Sigmoid colon (tissue), 7 donors: ENCODE measurements around the gene HSPA1B. TPM values are rescaled to one million over a fixed set of nuclear protein-coding genes. Genes with fewer than 3 reads are reported as not detected.
"Not testable (repeated sequence)": the region's sequence is repeated elsewhere in the genome, so short reads cannot be mapped to it uniquely, and the experiment has no call there.

ENCODE experiments used
- DNase-seq: peaks from one replicate; pipeline ENCODE4 v3.0.0-alpha.2; 2019
- H3K27ac ChIP-seq, 4 donors: fragments of 200-600 bp; sonication (generic); one replicate each; pipeline ENCODE4 v1.5.1; 2016 to 2019; ENCODE audit warnings: mild to moderate bottlenecking in 1 of 4
- H3K27me3 ChIP-seq, 3 donors: fragments of 200-600 bp; sonication (generic); one replicate each; pipeline ENCODE4 v1.5.1; 2019; ENCODE audit warnings: mild to moderate bottlenecking in 1 of 3
- H3K36me3 ChIP-seq, 4 donors: fragments of 200-600 bp; sonication (generic); one replicate each; pipeline ENCODE4 v1.5.1; 2016 to 2019
- H3K4me1 ChIP-seq, 4 donors: fragments of 200-600 bp; sonication (generic); one replicate each; pipeline ENCODE4 v1.5.1; 2017 to 2019
- H3K4me3 ChIP-seq, 4 donors: fragments of 200-600 bp; sonication (generic); one replicate each; pipeline ENCODE4 v1.5.1; 2017 to 2019; ENCODE audit warnings: mild to moderate bottlenecking in 2 of 4, moderate library complexity in 1 of 4
- H3K9me3 ChIP-seq, 4 donors: fragments of 200-600 bp in 3 of 4; sonication (generic) in 3 of 4; one replicate each; pipeline versions ENCODE4 v1.5.1 to v1.6.1; 2013 to 2019
- EP300 ChIP-seq, 4 donors: sonication (generic); formaldehyde crosslinking; IDR thresholded peaks; one replicate each; pipeline ENCODE4 v1.6.1; 2017; ENCODE audit warnings: antibody characterized with exemption in 4 of 4
- POLR2A ChIP-seq, 2 donors: fragments of 450-650 bp; IDR thresholded peaks; one replicate each; pipeline ENCODE4 v1.6.1; 2016; ENCODE audit warnings: antibody characterized with exemption in 2 of 2, mild to moderate bottlenecking in 2 of 2, moderate library complexity in 2 of 2
- POLR2AphosphoS5 ChIP-seq, 4 donors: sonication (generic); formaldehyde crosslinking; IDR thresholded peaks; one replicate each; pipeline ENCODE4 v1.6.1; 2017; ENCODE audit warnings: antibody characterized with exemption in 4 of 4
- WGBS, 2 donors: extraction: QIAGEN DNeasy Blood & Tissue Kit; methylation state at CpG; one replicate each; pipeline ENCODE4 v1.1.7; 2013; 5-methylcytosine and 5-hydroxymethylcytosine counted together
- intact Hi-C: fragments of 100-400 bp; cut with DNase I; formaldehyde crosslinking; loops from one replicate; pipeline ENCODE4 v1.15.1; 2023
- polyA plus RNA-seq, 3 donors: library from polyadenylated mRNA; stranded (reverse); fragments of 200-250 nt; gene quantifications; one replicate each; pipeline ENCODE4 v1.2.3, GENCODE V29; 2013
- total RNA-seq, 4 donors: library from RNA; depleted of rRNA; stranded (reverse); fragments of >200 nt; gene quantifications; one replicate each; pipeline ENCODE4 v1.1.0, GENCODE V29; 2016
- TF ChIP-seq, protein P1 (sequence below), 4 experiments: fragments of 450-650 bp in 3 of 4; fragments of 200-600 bp in 1 of 4; IDR thresholded peaks; one replicate each; pipeline ENCODE4 v1.5.1; 2016 to 2019; ENCODE audit warnings: antibody characterized with exemption in 4 of 4, mild to moderate bottlenecking in 3 of 4, moderate library complexity in 2 of 4
- donor health status: healthy with polysubstance abuse.
- donor health status: Bipolar disorder and iron deficiency.
- donor health status: healthy.

Gene HSPA1B
- total and polyA plus RNA-seq, 7 donors, result 63.1 to 237 (median 104) TPM

DNA sequence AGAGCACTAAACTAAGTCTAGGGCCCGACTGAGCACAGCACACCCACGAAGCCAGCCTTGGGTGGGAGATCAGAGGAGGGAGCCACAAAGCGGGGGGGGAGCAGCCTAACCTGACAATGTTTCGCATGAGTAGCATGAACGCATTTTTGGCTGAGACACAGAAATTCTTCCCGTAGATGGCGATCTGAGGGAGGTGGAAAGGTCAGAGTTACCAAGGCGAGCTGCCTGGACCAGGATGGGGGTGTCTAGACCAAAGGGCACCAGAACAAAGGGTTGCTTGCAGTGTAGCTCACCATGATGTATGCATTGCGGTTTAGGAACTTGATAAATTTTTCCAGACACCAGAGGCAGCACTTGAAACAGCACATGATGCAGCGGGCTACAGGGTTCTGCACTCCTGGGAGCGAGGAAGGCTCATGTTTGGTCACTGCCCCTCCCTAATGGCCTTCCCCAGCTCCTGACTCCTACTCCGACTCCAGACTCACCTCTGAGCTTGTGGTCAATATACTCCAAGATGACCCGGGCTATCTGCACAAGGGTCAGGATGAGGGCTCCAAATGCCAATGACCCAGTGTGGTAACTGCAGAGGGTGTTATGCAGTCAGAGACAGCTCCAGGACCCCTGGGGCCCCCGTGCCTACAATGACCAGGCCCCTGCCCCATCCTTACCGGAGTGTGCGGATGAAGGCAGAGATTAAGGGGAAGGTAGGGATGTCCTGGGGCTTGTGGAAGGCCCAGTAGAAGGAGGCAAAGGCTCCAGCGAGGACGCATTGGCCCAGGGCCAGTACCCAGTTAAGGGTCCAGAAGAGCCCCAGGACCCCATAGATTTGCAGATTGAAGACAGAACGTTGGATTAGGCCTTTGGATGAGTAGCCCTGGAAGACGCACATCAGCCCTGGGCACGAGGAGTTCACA lies 37.9 kb downstream of the HSPA1B start:
- H3K27ac ChIP-seq, result no peak overlapping the region
- no peak for TF ChIP-seq POLR2A (IDR thresholded peaks at IDR 0.05)
- TF ChIP-seq, protein P1, sequence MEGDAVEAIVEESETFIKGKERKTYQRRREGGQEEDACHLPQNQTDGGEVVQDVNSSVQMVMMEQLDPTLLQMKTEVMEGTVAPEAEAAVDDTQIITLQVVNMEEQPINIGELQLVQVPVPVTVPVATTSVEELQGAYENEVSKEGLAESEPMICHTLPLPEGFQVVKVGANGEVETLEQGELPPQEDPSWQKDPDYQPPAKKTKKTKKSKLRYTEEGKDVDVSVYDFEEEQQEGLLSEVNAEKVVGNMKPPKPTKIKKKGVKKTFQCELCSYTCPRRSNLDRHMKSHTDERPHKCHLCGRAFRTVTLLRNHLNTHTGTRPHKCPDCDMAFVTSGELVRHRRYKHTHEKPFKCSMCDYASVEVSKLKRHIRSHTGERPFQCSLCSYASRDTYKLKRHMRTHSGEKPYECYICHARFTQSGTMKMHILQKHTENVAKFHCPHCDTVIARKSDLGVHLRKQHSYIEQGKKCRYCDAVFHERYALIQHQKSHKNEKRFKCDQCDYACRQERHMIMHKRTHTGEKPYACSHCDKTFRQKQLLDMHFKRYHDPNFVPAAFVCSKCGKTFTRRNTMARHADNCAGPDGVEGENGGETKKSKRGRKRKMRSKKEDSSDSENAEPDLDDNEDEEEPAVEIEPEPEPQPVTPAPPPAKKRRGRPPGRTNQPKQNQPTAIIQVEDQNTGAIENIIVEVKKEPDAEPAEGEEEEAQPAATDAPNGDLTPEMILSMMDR (IDR thresholded peaks at IDR 0.05), result no peak
- no peak for TF ChIP-seq EP300 (IDR thresholded peaks at IDR 0.05)
- TF ChIP-seq POLR2AphosphoS5 (IDR thresholded peaks at IDR 0.05), result no peak
- H3K27me3 ChIP-seq, result no peaks in the 10 kb centered on the region
- WGBS, 2 donors, result 83 to 86% methylated on average over 21 of the region's 21 CpGs
- no peaks in the 10 kb centered on the region for H3K9me3 ChIP-seq
- peaks cover 0 to 5% (median 2%) of the 10 kb centered on the region in 4 donors for H3K36me3 ChIP-seq
- no peak for DNase-seq
- H3K4me3 ChIP-seq, result no peak overlapping the region
- peaks cover 0 to 25% (median 15%) of the 10 kb centered on the region in 4 donors for H3K4me1 ChIP-seq
- intact Hi-C loops, result no loop called here

DNA sequence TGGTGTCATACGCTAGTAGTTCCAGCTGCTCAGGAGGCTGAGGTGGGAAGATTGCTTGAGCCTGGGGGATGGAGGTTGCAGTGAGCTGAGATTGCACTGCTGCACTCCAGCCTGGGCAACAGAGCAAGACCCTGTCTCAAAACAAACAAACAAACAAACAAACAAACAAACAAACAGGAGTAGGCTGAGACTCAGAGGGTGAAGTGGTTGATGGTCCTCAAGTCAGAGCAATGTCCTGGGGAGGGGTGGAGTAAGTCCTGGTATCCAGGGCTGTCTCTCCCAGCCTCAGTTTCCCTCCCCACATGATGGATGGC lies 41.1 kb downstream of the HSPA1B start:
- 92 to 98% methylated on average over 1 of the region's 1 CpG for WGBS, 2 donors
- H3K9me3 ChIP-seq, intact Hi-C loops, H3K4me1 ChIP-seq, H3K27ac ChIP-seq, H3K27me3 ChIP-seq, DNase-seq, H3K36me3 ChIP-seq, H3K4me3 ChIP-seq: not testable (repeated sequence)

- Histone ChIP-seq H3K27ac (no peak overlapping the region), H3K4me1 (peaks cover 0 to 3% (median under 1%) of the 10 kb centered on the region in 4 donors), H3K9me3 (no peaks in the 10 kb centered on the region), H3K4me3 (no peak overlapping the region), H3K36me3 (no peaks in the 10 kb centered on the region), H3K27me3 (no peaks in the 10 kb centered on the region)
- TF ChIP-seq POLR2AphosphoS5 (IDR thresholded peaks at IDR 0.05), result no peak
- no peak for TF ChIP-seq EP300 (IDR thresholded peaks at IDR 0.05)
- TF ChIP-seq POLR2A (IDR thresholded peaks at IDR 0.05), result no peak
- TF ChIP-seq, protein P1 (IDR thresholded peaks at IDR 0.05), result no peak
- intact Hi-C loops, result no loop called here
- no peak for DNase-seq
- 86 to 87% methylated on average over 8 of the region's 8 CpGs for WGBS, 2 donors
Measured at GRCh38 chr6:31869343-31869742, 41.8 kb downstream of the HSPA1B start.

GRCh38 chr6:31870385-31870921 lies 42.9 kb downstream of the HSPA1B start:
- H3K27me3 ChIP-seq, result no peaks in the 10 kb centered on the region
- H3K4me1 ChIP-seq, result peaks cover 0 to 9% (median 4%) of the 10 kb centered on the region in 4 donors
- no peak overlapping the region for H3K27ac ChIP-seq
- H3K36me3 ChIP-seq, result no peaks in the 10 kb centered on the region
- no peaks in the 10 kb centered on the region for H3K9me3 ChIP-seq
- intact Hi-C loops, result no loop called here
- H3K4me3 ChIP-seq, result no peak overlapping the region
- no peak for DNase-seq
- WGBS, 2 donors, result 75 to 86% methylated on average over 16 of the region's 16 CpGs
- TF ChIP-seq POLR2A (IDR thresholded peaks at IDR 0.05) (no peak), POLR2AphosphoS5 (IDR thresholded peaks at IDR 0.05) (no peak), EP300 (IDR thresholded peaks at IDR 0.05) (no peak)
- TF ChIP-seq, protein P1 (IDR thresholded peaks at IDR 0.05), result no peak

DNA sequence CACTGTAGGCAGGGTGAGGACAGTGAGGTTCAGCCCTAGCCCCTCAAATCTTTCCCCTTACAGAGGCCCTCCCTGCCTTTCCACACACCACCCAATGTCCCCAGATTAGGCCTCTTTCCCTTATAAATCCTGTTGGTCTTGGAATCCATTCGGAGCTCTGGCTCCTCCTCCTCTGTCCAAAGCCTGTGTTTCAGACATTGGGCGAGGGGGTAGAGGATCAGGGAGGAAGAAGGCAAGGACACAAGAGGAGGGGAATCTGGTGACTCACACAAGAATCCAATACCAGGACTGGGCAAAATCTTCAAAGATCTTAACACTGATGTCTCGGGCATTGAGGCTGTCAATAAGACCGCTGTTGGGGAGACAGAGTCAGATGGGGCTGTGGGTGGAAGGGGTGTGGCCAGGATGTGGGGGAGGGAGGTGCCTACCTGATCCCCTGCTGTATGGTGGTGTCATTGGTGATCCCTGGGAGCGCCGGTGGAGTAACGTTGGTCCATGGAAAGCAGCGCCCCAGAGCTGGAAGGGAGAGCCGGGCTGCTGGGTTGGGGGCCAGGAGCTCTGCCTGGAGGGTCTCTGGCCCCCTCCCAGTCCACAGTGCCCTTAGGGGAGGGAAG lies 43.6 kb downstream of the HSPA1B start:
- Histone ChIP-seq H3K27me3 (no peaks in the 10 kb centered on the region), H3K27ac (no peak overlapping the region), H3K4me1 (peaks cover 0 to 10% (median 4%) of the 10 kb centered on the region in 4 donors), H3K9me3 (no peaks in the 10 kb centered on the region), H3K36me3 (no peaks in the 10 kb centered on the region), H3K4me3 (no peak overlapping the region)
- intact Hi-C loops, result no loop called here
- DNase-seq, result no peak
- 66 to 80% methylated on average over 9 of the region's 9 CpGs for WGBS, 2 donors
- TF ChIP-seq POLR2AphosphoS5 (IDR thresholded peaks at IDR 0.05) (no peak), EP300 (IDR thresholded peaks at IDR 0.05) (no peak)
